Hematopoietic multipotent progenitor cell treated with erythropoietin and hydrocortisone succinate and interleukin-3 and kit ligand, for 8 days (in vitro differentiated cells): ENCODE data around the gene CCL17.

Experiments used
- DNase-seq: peaks from one replicate; pipeline ENCODE4 v3.0.0-alpha.2; 2015

Gene CCL17

DNA sequence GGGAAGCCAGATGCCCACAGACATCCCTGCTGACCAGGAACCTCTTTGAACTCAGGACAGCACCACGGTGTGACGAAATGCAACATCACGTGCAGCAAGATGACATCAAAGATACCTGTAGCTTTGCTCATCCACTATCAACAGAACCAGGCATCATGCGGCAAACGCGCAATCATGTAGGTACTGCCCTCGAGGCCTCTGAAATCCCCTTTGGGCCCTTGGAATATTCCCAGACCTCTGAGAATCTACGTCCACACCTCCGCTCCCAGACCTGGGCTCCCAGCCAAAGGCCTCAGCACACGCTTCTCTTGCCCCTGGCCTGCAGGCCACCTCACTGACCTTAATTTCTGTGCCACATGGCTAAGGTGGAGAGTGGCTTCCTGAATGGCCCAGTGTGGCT is 25.0 kb upstream of the CCL17 start:
- no peak for DNase-seq

DNA sequence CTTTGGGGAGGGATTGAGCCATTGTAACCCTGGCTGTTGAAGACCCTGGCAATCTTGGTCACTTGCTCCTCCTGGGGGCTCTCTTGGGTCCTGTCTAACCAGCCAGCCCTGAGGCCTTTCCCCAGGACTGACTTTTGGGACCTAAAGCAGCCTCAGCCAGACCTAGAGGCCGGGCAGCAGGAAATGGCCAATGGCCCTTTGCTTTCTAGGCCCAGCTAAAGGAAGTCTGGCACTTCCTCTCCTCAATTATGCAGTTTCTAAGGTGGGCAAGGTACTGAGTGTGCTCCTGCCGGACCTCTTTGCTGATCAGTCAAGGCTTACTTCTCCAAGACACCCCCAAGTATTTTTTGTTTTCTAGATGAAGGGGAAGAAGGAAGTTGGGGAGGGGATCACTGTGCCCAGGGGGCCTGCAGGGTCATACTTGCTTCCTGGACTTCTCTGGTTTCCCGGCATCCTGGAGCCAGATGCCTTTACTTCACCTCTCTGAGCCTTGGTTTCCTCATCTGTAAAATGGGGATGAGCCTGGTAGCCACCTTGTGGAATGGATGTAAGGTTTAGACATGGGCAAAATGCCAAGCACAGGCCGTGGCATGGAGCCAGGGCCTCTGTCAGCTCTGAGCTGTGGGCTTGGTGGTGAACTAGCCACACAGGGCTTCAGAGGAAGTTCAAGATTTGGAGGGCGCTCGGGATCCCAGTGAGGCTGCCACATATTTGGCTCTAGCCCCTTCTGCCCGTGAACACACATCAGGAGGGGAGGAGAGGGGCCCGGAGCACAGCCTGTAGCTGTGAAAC is 23.7 kb upstream of the CCL17 start:
- peak; percentile 66 for DNase-seq

DNA sequence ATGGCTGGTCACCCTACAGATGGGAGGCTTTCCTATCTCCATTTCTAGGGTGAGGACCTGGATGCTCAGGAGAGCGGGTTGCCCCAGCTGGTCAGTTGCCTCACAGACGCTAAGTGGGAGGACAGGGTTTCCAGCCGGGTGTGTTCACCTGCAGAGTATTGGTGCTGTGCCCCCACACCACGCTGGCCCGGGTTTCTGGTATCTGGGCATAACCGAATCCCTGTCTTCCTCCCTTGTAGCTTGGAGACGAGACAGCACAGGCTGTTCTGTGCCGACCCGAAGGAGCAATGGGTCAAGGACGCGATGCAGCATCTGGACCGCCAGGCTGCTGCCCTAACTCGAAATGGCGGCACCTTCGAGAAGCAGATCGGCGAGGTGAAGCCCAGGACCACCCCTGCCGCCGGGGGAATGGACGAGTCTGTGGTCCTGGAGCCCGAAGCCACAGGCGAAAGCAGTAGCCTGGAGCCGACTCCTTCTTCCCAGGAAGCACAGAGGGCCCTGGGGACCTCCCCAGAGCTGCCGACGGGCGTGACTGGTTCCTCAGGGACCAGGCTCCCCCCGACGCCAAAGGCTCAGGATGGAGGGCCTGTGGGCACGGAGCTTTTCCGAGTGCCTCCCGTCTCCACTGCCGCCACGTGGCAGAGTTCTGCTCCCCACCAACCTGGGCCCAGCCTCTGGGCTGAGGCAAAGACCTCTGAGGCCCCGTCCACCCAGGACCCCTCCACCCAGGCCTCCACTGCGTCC is 22.6 kb upstream of the CCL17 start:
- DNase-seq, result no peak

DNA sequence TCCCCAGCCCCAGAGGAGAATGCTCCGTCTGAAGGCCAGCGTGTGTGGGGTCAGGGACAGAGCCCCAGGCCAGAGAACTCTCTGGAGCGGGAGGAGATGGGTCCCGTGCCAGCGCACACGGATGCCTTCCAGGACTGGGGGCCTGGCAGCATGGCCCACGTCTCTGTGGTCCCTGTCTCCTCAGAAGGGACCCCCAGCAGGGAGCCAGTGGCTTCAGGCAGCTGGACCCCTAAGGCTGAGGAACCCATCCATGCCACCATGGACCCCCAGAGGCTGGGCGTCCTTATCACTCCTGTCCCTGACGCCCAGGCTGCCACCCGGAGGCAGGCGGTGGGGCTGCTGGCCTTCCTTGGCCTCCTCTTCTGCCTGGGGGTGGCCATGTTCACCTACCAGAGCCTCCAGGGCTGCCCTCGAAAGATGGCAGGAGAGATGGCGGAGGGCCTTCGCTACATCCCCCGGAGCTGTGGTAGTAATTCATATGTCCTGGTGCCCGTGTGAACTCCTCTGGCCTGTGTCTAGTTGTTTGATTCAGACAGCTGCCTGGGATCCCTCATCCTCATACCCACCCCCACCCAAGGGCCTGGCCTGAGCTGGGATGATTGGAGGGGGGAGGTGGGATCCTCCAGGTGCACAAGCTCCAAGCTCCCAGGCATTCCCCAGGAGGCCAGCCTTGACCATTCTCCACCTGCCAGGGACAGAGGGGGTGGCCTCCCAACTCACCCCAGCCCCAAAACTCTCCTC is 21.9 kb upstream of the CCL17 start:
- no peak for DNase-seq

DNA sequence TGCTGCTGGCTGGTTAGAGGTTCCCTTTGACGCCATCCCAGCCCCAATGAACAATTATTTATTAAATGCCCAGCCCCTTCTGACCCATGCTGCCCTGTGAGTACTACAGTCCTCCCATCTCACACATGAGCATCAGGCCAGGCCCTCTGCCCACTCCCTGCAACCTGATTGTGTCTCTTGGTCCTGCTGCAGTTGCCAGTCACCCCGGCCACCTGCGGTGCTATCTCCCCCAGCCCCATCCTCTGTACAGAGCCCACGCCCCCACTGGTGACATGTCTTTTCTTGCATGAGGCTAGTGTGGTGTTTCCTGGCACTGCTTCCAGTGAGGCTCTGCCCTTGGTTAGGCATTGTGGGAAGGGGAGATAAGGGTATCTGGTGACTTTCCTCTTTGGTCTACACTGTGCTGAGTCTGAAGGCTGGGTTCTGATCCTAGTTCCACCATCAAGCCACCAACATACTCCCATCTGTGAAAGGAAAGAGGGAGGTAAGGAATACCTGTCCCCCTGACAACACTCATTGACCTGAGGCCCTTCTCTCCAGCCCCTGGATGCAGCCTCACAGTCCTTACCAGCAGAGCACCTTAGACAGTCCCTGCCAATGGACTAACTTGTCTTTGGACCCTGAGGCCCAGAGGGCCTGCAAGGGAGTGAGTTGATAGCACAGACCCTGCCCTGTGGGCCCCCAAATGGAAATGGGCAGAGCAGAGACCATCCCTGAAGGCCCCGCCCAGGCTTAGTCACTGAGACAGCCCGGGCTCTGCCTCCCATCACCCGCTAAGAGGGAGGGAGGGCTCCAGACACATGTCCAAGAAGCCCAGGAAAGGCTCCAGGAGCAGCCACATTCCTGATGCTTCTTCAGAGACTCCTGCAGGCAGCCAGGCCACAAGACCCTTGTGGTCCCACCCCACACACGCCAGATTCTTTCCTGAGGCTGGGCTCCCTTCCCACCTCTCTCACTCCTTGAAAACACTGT is 21.0 kb upstream of the CCL17 start:
- DNase-seq, result peak; percentile 61

DNA sequence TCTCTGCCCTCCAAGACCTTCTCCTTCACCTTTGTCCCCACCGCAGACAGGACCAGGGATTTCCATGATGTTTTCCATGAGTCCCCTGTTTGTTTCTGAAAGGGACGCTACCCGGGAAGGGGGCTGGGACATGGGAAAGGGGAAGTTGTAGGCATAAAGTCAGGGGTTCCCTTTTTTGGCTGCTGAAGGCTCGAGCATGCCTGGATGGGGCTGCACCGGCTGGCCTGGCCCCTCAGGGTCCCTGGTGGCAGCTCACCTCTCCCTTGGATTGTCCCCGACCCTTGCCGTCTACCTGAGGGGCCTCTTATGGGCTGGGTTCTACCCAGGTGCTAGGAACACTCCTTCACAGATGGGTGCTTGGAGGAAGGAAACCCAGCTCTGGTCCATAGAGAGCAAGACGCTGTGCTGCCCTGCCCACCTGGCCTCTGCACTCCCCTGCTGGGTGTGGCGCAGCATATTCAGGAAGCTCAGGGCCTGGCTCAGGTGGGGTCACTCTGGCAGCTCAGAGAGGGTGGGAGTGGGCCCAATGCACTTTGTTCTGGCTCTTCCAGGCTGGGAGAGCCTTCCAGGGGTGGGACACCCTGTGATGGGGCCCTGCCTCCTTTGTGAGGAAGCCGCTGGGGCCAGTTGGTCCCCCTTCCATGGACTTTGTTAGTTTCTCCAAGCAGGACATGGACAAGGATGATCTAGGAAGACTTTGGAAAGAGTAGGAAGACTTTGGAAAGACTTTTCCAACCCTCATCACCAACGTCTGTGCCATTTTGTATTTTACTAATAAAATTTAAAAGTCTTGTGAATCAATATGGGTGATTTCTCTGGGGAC is 20.1 kb upstream of the CCL17 start:
- DNase-seq, result no peak

DNA sequence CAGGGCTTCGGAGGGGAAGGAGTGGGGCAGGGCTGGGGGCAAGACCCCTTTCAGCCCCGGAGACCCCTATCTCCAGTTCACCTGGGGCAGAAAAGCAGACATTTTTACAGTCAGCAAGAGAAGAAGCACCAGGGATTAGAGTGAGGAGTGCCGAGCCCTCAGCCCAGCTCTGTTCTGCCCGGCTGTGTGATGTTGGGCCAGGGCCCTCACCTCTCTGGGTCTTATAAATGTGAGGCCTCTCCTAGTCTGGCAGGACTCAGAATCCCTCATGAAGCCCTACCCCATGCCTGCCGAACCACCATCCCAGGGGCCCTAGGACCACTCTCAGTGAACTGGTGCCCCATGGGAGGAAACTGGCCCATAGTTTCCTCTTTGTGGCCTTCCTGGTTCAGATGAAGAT is 19.5 kb upstream of the CCL17 start:
- DNase-seq, result no peak

DNA sequence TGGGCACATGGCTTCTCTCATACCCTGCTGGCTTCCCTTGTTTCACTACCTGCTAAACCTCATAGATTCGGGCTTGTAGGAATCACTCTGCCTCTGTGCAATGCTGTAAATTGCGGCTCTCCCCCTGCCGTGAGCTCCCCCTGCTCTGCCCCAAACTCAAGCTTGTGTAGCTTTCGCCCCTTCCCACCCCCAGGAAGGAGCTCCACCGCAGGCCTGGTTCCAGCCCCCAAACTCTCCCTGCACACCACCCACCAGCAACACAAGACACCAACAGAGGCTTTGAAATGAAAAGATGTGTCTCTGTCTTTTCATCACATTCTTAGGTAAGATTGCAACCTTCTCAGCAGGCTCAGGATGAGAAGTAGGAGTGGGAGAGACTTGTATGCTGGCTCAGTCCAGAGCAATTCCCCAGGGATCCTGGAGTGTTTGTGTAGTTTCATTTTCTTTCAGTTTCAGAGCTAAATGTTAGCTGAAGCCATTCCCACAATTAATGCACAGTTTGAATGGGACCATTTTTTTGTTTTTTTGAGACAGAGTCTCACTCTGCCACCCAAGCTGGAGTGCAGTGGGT is 18.1 kb upstream of the CCL17 start:
- no peak for DNase-seq

DNA sequence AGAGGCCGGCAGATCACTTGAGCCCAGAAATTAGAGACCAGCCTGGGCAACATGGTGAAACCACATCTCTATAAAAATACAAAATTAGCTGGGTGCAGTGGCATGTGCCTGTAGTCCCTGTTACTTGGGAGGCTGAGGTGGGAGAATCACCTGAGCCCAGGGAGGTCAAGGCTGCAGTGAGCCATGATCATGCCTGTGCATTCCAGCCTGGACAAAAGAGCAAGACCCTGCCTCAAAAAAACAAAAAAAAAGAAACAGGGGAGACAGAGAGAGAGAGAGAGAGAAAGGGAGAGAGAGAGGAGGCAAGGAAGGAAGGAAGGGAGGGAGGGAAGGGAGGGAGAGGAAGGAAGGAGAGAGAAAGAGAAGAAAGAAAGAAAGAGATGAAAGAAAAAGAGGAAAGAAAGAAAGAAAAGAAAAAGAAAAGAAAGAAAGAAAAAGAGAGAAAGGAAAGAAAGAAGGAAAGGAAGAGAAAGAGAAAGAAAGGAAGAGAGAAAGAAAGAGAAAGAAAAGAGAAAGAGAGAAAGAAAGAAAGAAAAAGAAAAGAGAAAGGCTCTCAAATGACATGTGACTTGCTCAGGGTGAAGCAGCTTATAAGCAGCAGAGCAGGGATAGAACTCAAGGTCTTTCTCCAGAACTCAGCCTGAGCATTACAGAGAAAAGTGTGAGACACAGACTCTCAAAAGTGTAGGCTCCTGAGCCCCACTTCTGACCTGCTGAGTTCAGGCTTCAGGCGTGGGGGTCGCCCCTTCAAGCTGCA is 16.8 kb upstream of the CCL17 start:
- no peak for DNase-seq

DNA sequence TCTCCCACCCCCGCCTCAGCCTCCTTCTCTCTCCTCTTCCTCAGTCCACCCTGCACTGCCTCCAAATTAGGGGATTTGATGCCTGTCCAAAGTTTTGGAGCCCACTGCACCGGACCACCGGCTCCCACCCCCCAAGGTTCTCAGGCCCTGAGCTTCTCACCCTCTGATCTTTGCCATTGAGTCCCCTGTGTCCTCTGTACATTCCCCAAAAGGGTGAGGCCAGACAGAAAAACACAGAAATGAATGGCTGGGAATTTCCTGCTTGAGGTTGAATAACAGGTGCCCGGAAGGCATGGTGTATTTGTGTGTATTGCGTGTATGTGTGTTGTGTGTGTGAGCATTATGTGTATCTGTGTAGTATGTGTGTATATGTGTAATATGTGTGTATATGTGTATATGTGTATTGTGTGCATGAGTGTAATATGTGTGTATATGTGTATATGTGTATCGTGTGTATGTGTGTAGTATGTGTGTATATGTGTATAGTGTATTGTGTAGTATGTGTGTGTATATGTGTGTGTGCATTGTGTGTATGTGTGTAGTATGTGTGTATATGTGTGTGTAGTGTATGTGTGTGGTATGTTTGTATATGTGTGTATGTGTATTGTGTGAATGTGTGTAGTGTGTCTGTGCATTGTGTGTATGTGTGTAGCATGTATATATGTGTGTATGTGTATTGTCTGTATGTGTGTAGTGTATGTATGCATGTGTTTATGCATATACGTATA is 16.0 kb upstream of the CCL17 start:
- DNase-seq, result no peak

DNA sequence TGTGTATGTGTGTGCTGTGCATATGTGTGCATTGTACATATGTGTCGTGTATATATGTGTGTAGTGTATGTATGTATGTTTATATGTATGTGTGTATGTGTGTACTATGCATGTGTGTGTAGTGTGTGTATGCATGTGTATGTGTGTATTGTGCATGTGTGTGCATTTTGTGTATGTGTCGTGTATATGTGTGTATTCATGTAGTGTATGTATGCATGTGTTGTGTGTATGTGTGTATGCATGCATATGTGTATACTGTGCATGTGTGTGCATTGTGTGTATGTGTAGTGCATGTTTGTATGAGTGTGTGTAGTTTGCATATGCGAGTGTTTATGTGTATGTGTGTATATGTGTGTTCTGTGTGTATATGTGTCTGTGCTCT is 15.5 kb upstream of the CCL17 start:
- DNase-seq, result no peak

DNA sequence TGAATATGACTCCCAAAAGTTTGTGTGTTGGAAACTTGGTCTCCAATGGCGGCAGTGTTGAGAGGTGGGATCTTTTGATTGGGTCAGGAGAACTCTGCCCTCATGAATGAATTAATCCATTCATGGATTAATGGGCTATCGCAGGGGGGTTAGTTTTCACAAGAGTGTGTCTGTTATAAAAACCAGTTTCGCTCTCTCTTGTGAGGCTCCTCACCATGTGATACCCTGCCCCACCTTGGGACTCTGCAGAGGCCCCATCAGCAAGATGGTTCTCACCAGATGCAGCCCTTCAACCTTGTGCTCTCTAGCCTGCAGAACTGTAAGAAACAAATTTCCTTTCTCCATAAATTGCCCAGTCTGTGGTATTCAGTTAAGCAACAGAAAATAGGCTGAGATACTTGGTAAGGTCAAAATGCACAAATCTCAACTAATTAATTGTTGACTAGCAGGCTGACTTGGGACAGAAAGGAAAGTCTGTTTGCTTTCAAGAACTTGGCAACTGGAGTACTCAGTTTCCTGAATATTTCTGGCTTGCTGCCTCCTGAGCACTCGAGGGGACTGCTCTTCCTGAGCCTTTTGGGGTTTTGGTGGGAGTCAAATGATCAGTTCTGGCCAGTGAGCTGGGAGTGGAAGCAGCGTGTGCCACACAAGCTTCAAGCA is 13.8 kb upstream of the CCL17 start:
- DNase-seq, result no peak

DNA sequence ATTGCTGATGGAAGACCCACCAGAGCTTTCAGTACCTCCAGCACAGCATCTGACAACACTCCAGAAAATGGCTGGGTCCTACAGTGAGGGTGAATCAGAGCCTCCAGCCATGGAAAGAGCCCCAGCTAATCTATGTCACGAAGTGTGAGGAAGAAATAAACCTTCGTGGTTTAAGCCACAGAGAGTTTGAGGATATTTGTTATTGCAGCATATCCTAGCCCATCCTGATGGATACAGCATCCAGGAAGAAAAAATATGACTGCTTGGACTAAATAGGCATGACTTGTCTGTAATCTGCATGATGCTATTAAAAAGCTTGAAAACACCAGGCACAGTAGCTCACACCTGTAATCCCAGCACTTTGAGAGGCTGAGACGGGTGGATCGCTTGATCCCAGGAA is 13.3 kb upstream of the CCL17 start:
- DNase-seq, result no peak

DNA sequence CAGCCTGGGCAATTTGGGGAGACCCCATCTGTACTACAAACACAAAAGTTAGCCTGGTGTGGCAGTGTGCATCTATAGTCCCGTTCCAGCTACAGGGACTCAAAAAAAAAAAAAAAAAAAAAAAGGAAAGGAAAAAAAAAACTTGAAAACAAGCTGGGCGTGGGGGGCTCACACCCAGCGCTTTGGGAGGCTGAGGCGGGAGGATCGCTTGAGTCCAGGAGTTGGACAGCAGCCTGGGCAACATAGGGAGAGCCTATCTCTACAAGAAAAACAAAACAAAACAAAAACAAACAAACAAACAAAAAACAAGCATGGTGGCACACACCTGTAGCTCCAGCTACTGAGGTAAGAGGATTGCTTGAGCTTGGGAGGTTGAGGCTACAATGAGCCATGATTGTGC is 12.9 kb upstream of the CCL17 start:
- DNase-seq, result no peak

DNA sequence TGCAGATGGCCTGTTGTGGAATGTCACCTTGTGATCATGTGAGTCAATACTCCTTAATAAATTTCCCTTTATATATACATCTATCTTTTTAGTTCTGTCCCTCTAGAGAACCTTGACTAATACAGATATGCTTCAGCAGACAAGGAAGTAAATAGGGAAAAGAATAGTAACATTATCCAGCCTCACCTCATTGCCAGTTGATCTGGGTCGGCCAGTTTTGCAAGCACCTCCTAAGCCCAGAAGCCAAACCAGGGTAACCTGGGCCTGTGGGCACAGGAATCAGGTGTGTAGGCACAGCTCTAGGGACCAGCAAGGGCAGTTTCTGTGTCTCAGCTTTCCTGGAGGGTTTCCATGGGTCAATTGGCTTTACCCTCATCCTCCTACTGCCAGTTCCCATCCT is 11.9 kb upstream of the CCL17 start:
- no peak for DNase-seq

DNA sequence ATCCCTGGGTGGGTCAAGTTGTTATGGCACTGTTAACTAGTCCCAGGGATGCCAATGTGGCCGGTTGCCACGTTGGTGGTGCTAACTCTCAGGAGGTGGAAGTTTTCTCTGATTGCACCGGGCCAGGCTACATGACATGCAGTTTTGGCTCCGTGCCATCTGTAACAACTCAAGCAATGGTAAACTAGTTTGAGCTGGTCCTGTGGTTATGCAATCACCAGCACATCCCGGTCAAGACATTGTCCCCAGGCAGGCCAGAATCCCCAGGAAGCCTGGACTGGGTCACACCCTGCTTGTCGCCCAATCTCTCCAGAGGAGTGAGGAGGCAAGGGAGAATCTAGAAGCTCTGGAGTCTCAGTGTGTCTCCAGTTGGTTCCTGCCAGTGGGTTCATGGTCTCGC is 10.1 kb upstream of the CCL17 start:
- no peak for DNase-seq

DNA sequence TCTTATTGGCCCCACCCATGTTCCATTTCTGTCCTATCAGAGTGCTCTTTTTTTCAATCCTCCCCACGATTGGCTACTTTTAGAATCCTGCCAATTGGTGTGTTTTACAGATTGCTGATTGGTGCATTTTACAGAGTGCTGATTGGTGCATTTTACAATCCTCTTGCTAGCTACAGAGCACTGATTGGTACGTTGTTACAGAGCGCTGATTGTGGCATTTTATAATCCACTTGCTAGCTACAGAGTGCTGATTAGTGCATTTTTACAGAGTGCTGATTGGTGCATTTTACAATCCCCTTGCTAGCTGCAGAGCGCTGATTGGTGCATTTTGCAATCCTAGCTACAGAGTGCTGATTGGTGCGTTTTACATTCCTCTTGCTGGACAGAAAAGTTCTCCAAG is 9.5 kb upstream of the CCL17 start:
- DNase-seq, result no peak

DNA sequence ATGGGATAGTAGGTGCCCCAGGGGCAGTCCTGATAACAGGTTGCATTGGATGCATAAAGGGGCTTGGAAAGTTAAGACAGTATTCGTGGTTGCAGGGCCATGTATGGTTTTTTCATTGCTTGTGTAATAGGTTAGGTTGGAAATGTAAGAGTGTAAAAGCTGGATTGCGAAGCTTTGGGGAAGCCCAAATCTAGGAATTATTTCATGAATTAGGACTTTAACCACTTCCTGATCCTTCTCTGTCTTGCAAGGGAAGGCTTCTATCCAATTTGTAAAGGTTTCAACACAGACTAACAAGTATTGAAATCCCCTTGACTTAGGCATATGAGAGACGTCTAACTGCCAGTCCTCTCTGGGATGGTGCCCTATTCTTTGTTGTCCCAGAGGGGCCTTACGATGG is 7.8 kb upstream of the CCL17 start:
- no peak for DNase-seq

DNA sequence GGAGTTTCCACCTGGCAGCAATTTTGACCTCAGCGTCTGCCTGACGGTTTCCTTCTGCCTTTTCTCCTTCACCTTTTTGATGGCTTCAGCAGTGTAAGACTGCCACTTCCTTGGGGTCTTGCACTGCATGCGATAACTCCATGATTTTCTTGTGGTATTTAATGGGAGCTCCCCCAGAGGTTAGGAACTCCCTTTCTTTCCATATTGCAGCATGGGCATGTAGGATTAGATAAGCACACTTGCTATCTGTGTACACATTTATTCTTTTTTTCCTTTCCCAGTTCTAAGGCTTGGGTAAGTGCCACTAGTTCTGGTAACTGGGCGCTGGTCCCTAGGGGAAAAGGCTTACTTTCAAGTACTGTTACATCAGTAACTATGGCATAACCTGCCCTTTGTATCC is 7.1 kb upstream of the CCL17 start:
- DNase-seq, result peak; percentile 71
